BJ (cell line): Measurements from ENCODE around the gene IL1RAP. TPM values are rescaled to one million over a fixed set of nuclear protein-coding genes. Genes with fewer than 3 reads are reported as not detected.

ENCODE experiments used
- CTCF ChIA-PET: fragments of 350-600 bp; formaldehyde crosslinking; extraction: SDS; loops from one replicate; lab custom pipeline; 2021; ENCODE audit warnings: antibody characterized with exemption, inconsistent platforms; lab: Yijun Ruan, JAX
- POLR2A ChIA-PET: fragments of 300-600 bp; sonication (Branson Sonifier 250); formaldehyde crosslinking; extraction: SDS; loops from one replicate; lab custom pipeline; 2021; ENCODE audit warnings: antibody characterized with exemption; lab: Charles Lee
- DNase-seq: peaks from one replicate; pipeline ENCODE4 v3.0.0-alpha.2; 2011; ENCODE audit warnings: low read depth
- H3K27me3 ChIP-seq: 2 replicates; pipeline ENCODE4 v1.6.0; 2011; ENCODE audit warnings: low read length; ENCODE audit not compliant: control insufficient read depth, insufficient read depth
- H3K36me3 ChIP-seq: 2 replicates; pipeline ENCODE4 v1.5.1; 2011; ENCODE audit warnings: low read length; ENCODE audit not compliant: control insufficient read depth, insufficient read depth
- H3K4me3 ChIP-seq: 2 replicates; pipeline ENCODE4 v1.5.1; 2011; ENCODE audit warnings: low read depth, mild to moderate bottlenecking, control low read depth, low read length
- polyA plus RNA-seq: library from polyadenylated mRNA; depleted of rRNA; stranded (reverse); fragments of >200 nt; gene quantifications from 2 replicates; pipeline ENCODE4 v1.2.3, GENCODE V29; 2011
- TF ChIP-seq, protein P1 (sequence below): IDR thresholded peaks from 2 replicates; pipeline ENCODE4 v1.5.1; 2011; ENCODE audit warnings: low read depth, mild to moderate bottlenecking, control low read depth, inconsistent platforms, low read length, moderate library complexity; ENCODE audit not compliant: insufficient read depth

The IL1RAP gene
- polyA plus RNA-seq, 1 experiment = 8.6 TPM

DNA sequence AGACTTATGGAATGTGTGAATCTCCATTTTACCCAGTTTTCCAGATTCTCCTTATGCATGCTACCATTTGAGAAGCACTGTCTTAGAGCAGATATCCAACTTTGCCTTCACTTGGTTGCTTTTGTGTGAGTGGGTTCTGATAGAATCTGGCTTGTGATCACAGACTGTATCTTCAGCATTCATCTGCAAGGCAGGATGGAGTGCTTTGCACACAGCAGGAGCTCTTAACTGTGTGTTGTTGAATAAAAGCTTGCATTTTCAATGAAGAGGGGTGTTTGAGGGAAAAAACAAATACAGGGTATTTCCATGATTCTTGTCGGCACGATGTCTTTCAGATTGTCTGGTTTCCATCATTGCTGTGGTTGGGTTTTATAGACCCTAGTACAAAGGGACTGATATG, 24.4 kb downstream of the IL1RAP start:
- DNase-seq = no peak
- Histone ChIP-seq H3K27me3 (no peaks in the 10 kb centered on the region), H3K36me3 (no peaks in the 10 kb centered on the region), H3K4me3 (no peak overlapping the region)
- ChIA-PET CTCF (no interaction called here), POLR2A (no interaction called here)
- TF ChIP-seq, protein P1, sequence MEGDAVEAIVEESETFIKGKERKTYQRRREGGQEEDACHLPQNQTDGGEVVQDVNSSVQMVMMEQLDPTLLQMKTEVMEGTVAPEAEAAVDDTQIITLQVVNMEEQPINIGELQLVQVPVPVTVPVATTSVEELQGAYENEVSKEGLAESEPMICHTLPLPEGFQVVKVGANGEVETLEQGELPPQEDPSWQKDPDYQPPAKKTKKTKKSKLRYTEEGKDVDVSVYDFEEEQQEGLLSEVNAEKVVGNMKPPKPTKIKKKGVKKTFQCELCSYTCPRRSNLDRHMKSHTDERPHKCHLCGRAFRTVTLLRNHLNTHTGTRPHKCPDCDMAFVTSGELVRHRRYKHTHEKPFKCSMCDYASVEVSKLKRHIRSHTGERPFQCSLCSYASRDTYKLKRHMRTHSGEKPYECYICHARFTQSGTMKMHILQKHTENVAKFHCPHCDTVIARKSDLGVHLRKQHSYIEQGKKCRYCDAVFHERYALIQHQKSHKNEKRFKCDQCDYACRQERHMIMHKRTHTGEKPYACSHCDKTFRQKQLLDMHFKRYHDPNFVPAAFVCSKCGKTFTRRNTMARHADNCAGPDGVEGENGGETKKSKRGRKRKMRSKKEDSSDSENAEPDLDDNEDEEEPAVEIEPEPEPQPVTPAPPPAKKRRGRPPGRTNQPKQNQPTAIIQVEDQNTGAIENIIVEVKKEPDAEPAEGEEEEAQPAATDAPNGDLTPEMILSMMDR = no peak

DNA sequence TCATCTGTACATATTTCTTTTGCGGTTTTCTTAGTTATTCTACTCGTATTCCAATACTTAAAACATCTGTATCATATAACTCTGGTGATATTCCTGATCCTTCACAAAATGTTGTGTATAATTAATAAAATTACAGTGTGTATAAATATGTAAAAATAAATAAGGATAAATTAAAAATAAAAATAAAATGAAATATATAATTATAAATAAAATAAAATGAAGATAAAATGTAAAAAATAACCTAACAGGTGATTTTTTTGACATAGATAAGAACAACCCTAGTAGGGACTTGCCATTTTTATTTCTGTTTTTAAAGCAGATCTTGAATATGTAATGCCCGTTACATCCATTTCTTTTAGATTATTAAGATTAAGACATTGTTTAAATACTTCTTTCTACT, 25.6 kb downstream of the IL1RAP start:
- Histone ChIP-seq H3K4me3 (no peak overlapping the region), H3K27me3 (no peaks in the 10 kb centered on the region), H3K36me3 (no peaks in the 10 kb centered on the region)
- TF ChIP-seq, protein P1 = no peak
- DNase-seq = no peak
- POLR2A ChIA-PET = no interaction called here
- CTCF ChIA-PET = no interaction called here

DNA sequence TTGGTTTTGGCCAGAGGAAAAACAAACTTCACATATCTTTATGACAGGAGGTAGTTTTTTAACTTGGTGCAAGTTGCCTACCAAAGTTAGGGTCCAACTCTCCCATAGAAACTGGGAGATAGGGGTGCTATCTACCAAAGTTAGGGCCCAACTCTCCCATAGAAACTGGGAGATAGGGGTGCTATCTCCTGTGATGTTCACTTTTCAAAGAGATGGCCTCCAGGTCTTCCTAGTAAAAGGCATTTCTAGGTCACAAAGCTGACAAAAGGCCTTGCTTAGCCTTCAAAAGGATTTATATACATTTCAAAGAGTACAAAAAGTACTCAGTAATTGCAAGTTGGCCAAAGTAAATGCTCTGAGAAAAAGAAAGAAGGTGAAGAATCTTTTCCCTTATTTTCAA, 27.1 kb downstream of the IL1RAP start:
- TF ChIP-seq, protein P1 = no peak
- H3K4me3 ChIP-seq = no peak overlapping the region
- DNase-seq = no peak
- ChIA-PET CTCF (no interaction called here), POLR2A (no interaction called here)
- H3K36me3 ChIP-seq = no peaks in the 10 kb centered on the region
- H3K27me3 ChIP-seq = no peaks in the 10 kb centered on the region

DNA sequence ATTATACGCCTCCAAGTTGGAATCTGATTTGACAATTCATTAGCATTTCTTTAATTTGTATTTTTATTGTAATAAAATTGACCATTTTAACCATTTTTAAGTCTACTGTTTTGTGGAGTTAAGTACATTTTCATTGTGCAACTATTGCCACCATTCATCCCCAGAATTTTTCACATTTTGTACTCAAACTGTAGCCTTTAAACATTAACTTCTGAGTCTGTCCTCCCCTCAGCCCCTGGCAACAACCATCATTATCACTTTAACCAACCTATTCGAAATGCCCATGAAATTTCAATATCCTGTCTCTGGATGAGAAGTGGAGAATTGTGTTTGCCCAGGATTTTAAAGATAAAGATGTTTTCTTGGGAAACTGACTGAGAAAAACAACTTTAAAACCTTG, 27.7 kb downstream of the IL1RAP start:
- ChIA-PET POLR2A (no interaction called here), CTCF (no interaction called here)
- H3K27me3 ChIP-seq = no peaks in the 10 kb centered on the region
- H3K36me3 ChIP-seq = no peaks in the 10 kb centered on the region
- TF ChIP-seq, protein P1 = no peak
- DNase-seq = no peak
- H3K4me3 ChIP-seq = no peak overlapping the region

DNA sequence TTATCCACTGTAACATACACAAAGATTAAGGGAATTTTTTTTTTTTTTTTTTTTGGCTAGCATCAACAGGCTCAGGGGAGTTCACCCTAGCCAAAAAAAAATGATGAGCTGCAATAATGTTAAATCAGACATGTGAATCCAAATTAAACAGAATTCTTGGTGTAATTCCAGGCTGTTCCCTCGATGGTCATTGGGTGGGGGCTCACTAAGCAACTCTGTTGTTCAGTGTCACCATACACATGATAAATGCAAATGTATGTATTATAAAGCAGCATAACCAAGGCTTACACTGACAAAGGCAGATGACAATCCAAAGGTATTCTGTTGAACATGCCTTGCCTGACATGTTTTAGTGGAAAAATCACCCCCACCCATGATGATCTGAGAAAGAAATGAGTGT, 29.0 kb downstream of the IL1RAP start:
- TF ChIP-seq, protein P1 = no peak
- Histone ChIP-seq H3K27me3 (no peaks in the 10 kb centered on the region), H3K4me3 (no peak overlapping the region), H3K36me3 (no peaks in the 10 kb centered on the region)
- ChIA-PET POLR2A (no interaction called here), CTCF (interaction anchor here (1.6 kb wide), 1 partner anchor 14 kb away, joined by 4 read pairs; no protein-coding TSS in a partner anchor)
- DNase-seq = no peak
